ENCODE results near the gene CBLC. TPM values are rescaled to one million over a fixed set of nuclear protein-coding genes. Genes with fewer than 3 reads are reported as not detected.

Gene CBLC
- total RNA-seq, 1 experiment from 2014 or later, result 15.9 TPM

- no peaks in the 10 kb centered on the region; the same call in 1 of the 2 replicates for H3K27me3 ChIP-seq (ENCODE audit: insufficient read depth, low read length)
- H3K18ac ChIP-seq (ENCODE audit: insufficient read length, low read depth, low read length), result no peak overlapping the region
- no peak overlapping the region for H3K4me2 ChIP-seq (ENCODE audit: insufficient read depth, insufficient read length, low read length)
- H3K4ac ChIP-seq (ENCODE audit: low read depth, low read length), result no peak overlapping the region
- H2AK5ac ChIP-seq (ENCODE audit: insufficient read length, low read length), result no peak overlapping the region
- peaks cover 0 to 3% of the 10 kb centered on the region in 2 experiments; a peak in 1 of 5 replicates for H3K9me3 Mint-ChIP-seq
- H3K23me2 ChIP-seq (ENCODE audit: insufficient read length, low read depth, low read length, poor library complexity, severe bottlenecking), result no peaks in the 10 kb centered on the region
- H3K56ac ChIP-seq (ENCODE audit: insufficient read length, low read depth, low read length), result no peak overlapping the region
- no peaks in the 10 kb centered on the region; a peak in 1 of 7 replicates for H3K36me3 Mint-ChIP-seq (ENCODE audit: insufficient read depth in 1 of 3, low read depth in 3 of 3)
- H4K8ac ChIP-seq (replicated peaks; ENCODE audit: insufficient read length, low read depth, low read length), result no peak overlapping the region
- no peak overlapping the region for H2BK5ac ChIP-seq (ENCODE audit: insufficient read length, low read length)
- no peak overlapping the region for H3T11ph ChIP-seq (ENCODE audit: low read length)
- H3K79me2 ChIP-seq (ENCODE audit: insufficient read depth, low read length), result no peaks in the 10 kb centered on the region
- peaks cover 23% of the 10 kb centered on the region for H3K27me3 Mint-ChIP-seq (ENCODE audit: low read depth)
- no CpG with 5 or more reads among the region's 8 CpGs for WGBS (ENCODE audit: extremely low coverage, insufficient read length, low lambda C conversion rate)
- H2BK15ac ChIP-seq (ENCODE audit: low read depth, low read length), result no peak overlapping the region
- no peaks in the 10 kb centered on the region for H3K79me1 ChIP-seq (ENCODE audit: insufficient read depth, low read depth, low read length, poor library complexity, severe bottlenecking)
- H4K91ac ChIP-seq (ENCODE audit: insufficient read length, low read depth, low read length), result no peak overlapping the region
- H2BK20ac ChIP-seq (ENCODE audit: low read depth, low read length, poor library complexity, severe bottlenecking), result no peak overlapping the region
- H2BK120ac ChIP-seq (ENCODE audit: low read depth, low read length, poor library complexity, severe bottlenecking), result no peak overlapping the region
- H4K20me1 ChIP-seq (ENCODE audit: control insufficient read depth, insufficient read depth, insufficient read length), result no peaks in the 10 kb centered on the region
- H3K23ac ChIP-seq (ENCODE audit: insufficient read length, low read depth, low read length), result no peak overlapping the region
- H3K4me1 Mint-ChIP-seq, result 0 out of 4 replicates have a peak, but pooled peaks cover 0 to 2% of the 10 kb centered on the region in 2 experiments
- no peak overlapping the region for H3K14ac ChIP-seq (ENCODE audit: insufficient read depth, low read length)
- H3K27ac ChIP-seq (ENCODE audit: insufficient read length, low read depth, low read length), result no peak overlapping the region
- no peaks in the 10 kb centered on the region for H3K9me3 ChIP-seq (ENCODE audit: control insufficient read depth, low read depth, low read length)
- H3K4me1 ChIP-seq (ENCODE audit: insufficient read depth, low read length), result no peaks in the 10 kb centered on the region
- H2AFZ ChIP-seq (ENCODE audit: low read length), result no peak overlapping the region
- H3K27ac Mint-ChIP-seq, result no peak overlapping the region
- no peak overlapping the region for H2BK12ac ChIP-seq (ENCODE audit: insufficient read length, low read depth, low read length)
- no peak for DNase-seq
- no peak overlapping the region for H3K9ac ChIP-seq (ENCODE audit: extremely low read depth, insufficient read length, low read length)
- no peak overlapping the region for H3K4me3 Mint-ChIP-seq
- H4K5ac ChIP-seq (ENCODE audit: insufficient read length, low read depth, low read length), result no peak overlapping the region
- TF ChIP-seq CTCF (conservative IDR thresholded peaks at IDR 0.05), result no peak
These were observed 48.1 kb upstream of the CBLC start for GRCh38 chr19:44729516-44730033.
